CD4-positive, CD25-positive, alpha-beta regulatory T cell (primary cell): ENCODE measurements around the gene SLC29A1. TPM values are rescaled to one million over a fixed set of nuclear protein-coding genes. Genes with fewer than 3 reads are reported as not detected.
"Not testable (repeated sequence)": the region's sequence is repeated elsewhere in the genome, so short reads cannot be mapped to it uniquely, and the experiment has no call there.

Experiments
- ATAC-seq, 2 donors: fragments of 150-1000 bp; cut with Tn5 transposase; one replicate each; pipeline ENCODE4 v1.10.0; 2021; ENCODE audit warnings: low read depth in 2 of 2, moderate number of reproducible peaks in 2 of 2, moderate library complexity in 1 of 2
- DNase-seq, 3 donors: peaks; one replicate each; pipeline versions ENCODE4 v3.0.0 to v3.0.0-alpha.2; 2012 to 2022; ENCODE audit warnings: mixed read lengths in 1 of 3
- H3K27ac ChIP-seq: one replicate; pipeline ENCODE4 v1.7.0; 2013; ENCODE audit warnings: mild to moderate bottlenecking, low read length; ENCODE audit not compliant: insufficient read depth, poor library complexity, severe bottlenecking
- H3K27me3 ChIP-seq: one replicate; pipeline ENCODE4 v1.7.0; 2013; ENCODE audit warnings: low read length; ENCODE audit not compliant: control insufficient read depth, insufficient read depth
- H3K36me3 ChIP-seq: one replicate; pipeline ENCODE4 v1.7.0; 2013; ENCODE audit warnings: mild to moderate bottlenecking, low read length, moderate library complexity; ENCODE audit not compliant: control insufficient read depth, insufficient read depth
- H3K4me1 ChIP-seq: 2 replicates; pipeline ENCODE4 v1.7.0; 2013; ENCODE audit warnings: mild to moderate bottlenecking, low read length; ENCODE audit not compliant: insufficient read depth, control insufficient read depth, poor library complexity, severe bottlenecking
- H3K4me3 ChIP-seq: one replicate; pipeline ENCODE4 v1.7.0; 2013; ENCODE audit warnings: low read depth, mild to moderate bottlenecking, low read length, moderate library complexity
- H3K9me3 ChIP-seq, 2 experiments: 1 replicate in 1 of 2; 2 replicates in 1 of 2; pipeline ENCODE4 v1.7.0; 2013; ENCODE audit warnings: low read length in 2 of 2, mild to moderate bottlenecking in 1 of 2, moderate library complexity in 1 of 2; ENCODE audit not compliant: control insufficient read depth in 2 of 2
- H3K27ac Mint-ChIP-seq, 3 donors: one replicate each; pipeline ENCODE4 v1.8.0; 2020 to 2022; ENCODE audit warnings: mild to moderate bottlenecking in 3 of 3, mixed read lengths in 3 of 3, moderate library complexity in 2 of 3
- H3K27me3 Mint-ChIP-seq: one replicate; pipeline ENCODE4 v1.8.0; 2022; ENCODE audit warnings: mild to moderate bottlenecking, mixed read lengths
- H3K36me3 Mint-ChIP-seq: one replicate; pipeline ENCODE4 v1.8.0; 2020; ENCODE audit warnings: mixed read lengths
- H3K4me1 Mint-ChIP-seq, 4 donors: one replicate each; pipeline ENCODE4 v1.8.0; 2020 to 2022; ENCODE audit warnings: mixed read lengths in 4 of 4, mild to moderate bottlenecking in 1 of 4
- H3K4me3 Mint-ChIP-seq, 4 donors: one replicate each; pipeline ENCODE4 v1.8.0; 2020 to 2022; ENCODE audit warnings: mild to moderate bottlenecking in 4 of 4, mixed read lengths in 4 of 4, moderate library complexity in 3 of 4
- H3K9me3 Mint-ChIP-seq, 7 donors: one replicate each; pipeline ENCODE4 v1.8.0; 2020 to 2022; ENCODE audit warnings: mixed read lengths in 7 of 7, mild to moderate bottlenecking in 3 of 7, moderate library complexity in 2 of 7
- polyA plus RNA-seq, 4 donors: library from polyadenylated mRNA; unstranded; fragments of 300-500 nt; fragmentation: Illumina TruSeq; gene quantifications; one replicate each; pipeline ENCODE4 v1.2.3, GENCODE V29; 2021
- total RNA-seq: library from RNA; stranded (reverse); gene quantifications from one replicate; pipeline ENCODE4 v1.2.3, GENCODE V29; 2022

Gene SLC29A1
- total and polyA plus RNA-seq, 5 donors from 2014 or later = 2.6 to 6.1 (median 3.6) TPM

- H3K9me3 ChIP-seq = no peaks in the 10 kb centered on the region
- no peak overlapping the region for H3K4me3 Mint-ChIP-seq
- peaks cover 0 to 13% (median 4%) of the 10 kb centered on the region in 4 donors for H3K4me1 Mint-ChIP-seq
- H3K36me3 Mint-ChIP-seq = no peaks in the 10 kb centered on the region
- no peak overlapping the region for H3K27ac Mint-ChIP-seq
- H3K4me3 ChIP-seq = no peak overlapping the region
- H3K4me1 ChIP-seq = no peaks in the 10 kb centered on the region
- ATAC-seq (no peak), DNase-seq (no peak)
- H3K27ac ChIP-seq = no peak overlapping the region
- H3K9me3 Mint-ChIP-seq = no peaks in the 10 kb centered on the region
- H3K27me3 ChIP-seq = no peaks in the 10 kb centered on the region
- H3K36me3 ChIP-seq = no peaks in the 10 kb centered on the region
- H3K27me3 Mint-ChIP-seq = no peaks in the 10 kb centered on the region
Measured at GRCh38 chr6:44180406-44180805, 43.0 kb upstream of the SLC29A1 start.

- Mint-ChIP-seq H3K9me3 (no peaks in the 10 kb centered on the region), H3K27ac (no peak overlapping the region), H3K4me1 (peaks cover under 1 to 18% (median 7%) of the 10 kb centered on the region in 4 donors), H3K27me3 (no peaks in the 10 kb centered on the region), H3K4me3 (no peak overlapping the region), H3K36me3 (no peaks in the 10 kb centered on the region)
- Histone ChIP-seq H3K4me3 (no peak overlapping the region), H3K36me3 (no peaks in the 10 kb centered on the region), H3K27me3 (no peaks in the 10 kb centered on the region), H3K27ac (no peak overlapping the region), H3K4me1 (peaks cover 2% of the 10 kb centered on the region), H3K9me3 (no peaks in the 10 kb centered on the region)
- no peak for ATAC-seq
- no peak for DNase-seq
Measured at GRCh38 chr6:44180886-44181285, 42.5 kb upstream of the SLC29A1 start.

- not testable (repeated sequence) for H3K9me3 Mint-ChIP-seq, H3K4me1 ChIP-seq, DNase-seq, H3K27ac Mint-ChIP-seq, H3K4me3 ChIP-seq, H3K9me3 ChIP-seq, H3K27me3 Mint-ChIP-seq, H3K27me3 ChIP-seq, H3K36me3 ChIP-seq, ATAC-seq, H3K36me3 Mint-ChIP-seq, H3K4me3 Mint-ChIP-seq, H3K27ac ChIP-seq
- H3K4me1 Mint-ChIP-seq = peaks cover 5 to 20% (median 10%) of the 10 kb centered on the region in 4 donors
Measured at GRCh38 chr6:44181784-44182183, 41.6 kb upstream of the SLC29A1 start.

- H3K4me1 ChIP-seq = peaks cover 5% of the 10 kb centered on the region
- Mint-ChIP-seq H3K27ac (no peak overlapping the region), H3K4me3 (no peak overlapping the region), H3K36me3 (no peaks in the 10 kb centered on the region), H3K9me3 (no peaks in the 10 kb centered on the region), H3K4me1 (peaks cover 5 to 12% (median 8%) of the 10 kb centered on the region in 4 donors), H3K27me3 (no peaks in the 10 kb centered on the region)
- DNase-seq (no peak), ATAC-seq (no peak)
- no peaks in the 10 kb centered on the region for H3K36me3 ChIP-seq
- no peak overlapping the region for H3K4me3 ChIP-seq
- H3K27ac ChIP-seq = no peak overlapping the region
- no peaks in the 10 kb centered on the region for H3K27me3 ChIP-seq
- H3K9me3 ChIP-seq = no peaks in the 10 kb centered on the region
Measured at GRCh38 chr6:44182911-44183390, 40.4 kb upstream of the SLC29A1 start.

- H3K4me1 Mint-ChIP-seq = peaks cover 5 to 12% (median 8%) of the 10 kb centered on the region in 4 donors
- no peak for DNase-seq
Measured at GRCh38 chr6:44183783-44184182, 39.6 kb upstream of the SLC29A1 start.

GRCh38 chr6:44185356-44185755, 38.0 kb upstream of the SLC29A1 start:
- not testable (repeated sequence) for ATAC-seq, H3K27ac ChIP-seq, H3K36me3 ChIP-seq, H3K9me3 Mint-ChIP-seq, H3K9me3 ChIP-seq, DNase-seq, H3K4me1 ChIP-seq, H3K27me3 ChIP-seq, H3K36me3 Mint-ChIP-seq, H3K27me3 Mint-ChIP-seq, H3K4me3 ChIP-seq, H3K4me3 Mint-ChIP-seq
- H3K4me1 Mint-ChIP-seq = peaks cover 5 to 12% (median 8%) of the 10 kb centered on the region in 4 donors
- peak overlapping the region in 1 of 3 donors; percentile 79 for H3K27ac Mint-ChIP-seq

More at GRCh38 chr6:44183783-44184182, 39.6 kb upstream of the SLC29A1 start:
- Histone ChIP-seq H3K27ac (no peak overlapping the region), H3K27me3 (no peaks in the 10 kb centered on the region), H3K9me3 (no peaks in the 10 kb centered on the region), H3K4me3 (no peak overlapping the region), H3K4me1 (peaks cover 5% of the 10 kb centered on the region), H3K36me3 (no peaks in the 10 kb centered on the region)
- Mint-ChIP-seq H3K4me3 (no peak overlapping the region), H3K27ac (no peak overlapping the region), H3K36me3 (no peaks in the 10 kb centered on the region), H3K9me3 (no peaks in the 10 kb centered on the region), H3K27me3 (no peaks in the 10 kb centered on the region)
- no peak for ATAC-seq

GRCh38 chr6:44185953-44186634, 37.3 kb upstream of the SLC29A1 start:
- Mint-ChIP-seq H3K27ac (peak overlapping the region in 2 of 3 donors; percentile 37 to 79), H3K36me3 (no peaks in the 10 kb centered on the region), H3K4me3 (peak overlapping the region in 3 of 4 donors; percentile 17 to 60 (median 50)), H3K27me3 (no peaks in the 10 kb centered on the region), H3K9me3 (no peaks in the 10 kb centered on the region), H3K4me1 (peaks cover 5 to 12% (median 8%) of the 10 kb centered on the region in 4 donors)
- no peaks in the 10 kb centered on the region for H3K9me3 ChIP-seq
- H3K27ac ChIP-seq = no peak overlapping the region
- DNase-seq = peak in 1 of 3 donors; percentile 35
- peak in 1 of 2 donors; percentile 69 for ATAC-seq
- no peaks in the 10 kb centered on the region for H3K36me3 ChIP-seq
- H3K27me3 ChIP-seq = no peaks in the 10 kb centered on the region
- H3K4me1 ChIP-seq = peaks cover 5% of the 10 kb centered on the region
- no peak overlapping the region for H3K4me3 ChIP-seq

GRCh38 chr6:44186635-44187025, 36.8 kb upstream of the SLC29A1 start:
- no peak for DNase-seq
- H3K9me3 ChIP-seq = no peaks in the 10 kb centered on the region
- H3K4me1 Mint-ChIP-seq = peaks cover 5 to 12% (median 8%) of the 10 kb centered on the region in 4 donors
- H3K27me3 Mint-ChIP-seq = no peaks in the 10 kb centered on the region
- H3K36me3 Mint-ChIP-seq = no peaks in the 10 kb centered on the region
- H3K4me1 ChIP-seq = peaks cover 5% of the 10 kb centered on the region
- no peak overlapping the region for H3K4me3 ChIP-seq
- no peak for ATAC-seq
- H3K4me3 Mint-ChIP-seq = no peak overlapping the region
- no peaks in the 10 kb centered on the region for H3K9me3 Mint-ChIP-seq
- H3K27ac ChIP-seq = no peak overlapping the region
- H3K27ac Mint-ChIP-seq = peak overlapping the region in 1 of 3 donors; percentile 79
- H3K27me3 ChIP-seq = no peaks in the 10 kb centered on the region
- no peaks in the 10 kb centered on the region for H3K36me3 ChIP-seq
